Sigmoid colon (tissue), 4 donors: ENCODE results near the gene F2R.

ENCODE experiments used
- EP300 ChIP-seq, 4 donors: sonication (generic); formaldehyde crosslinking; IDR thresholded peaks; one replicate each; pipeline ENCODE4 v1.6.1; 2017; ENCODE audit warnings: antibody characterized with exemption in 4 of 4
- POLR2A ChIP-seq, 2 donors: fragments of 450-650 bp; IDR thresholded peaks; one replicate each; pipeline ENCODE4 v1.6.1; 2016; ENCODE audit warnings: antibody characterized with exemption in 2 of 2, mild to moderate bottlenecking in 2 of 2, moderate library complexity in 2 of 2
- POLR2AphosphoS5 ChIP-seq, 4 donors: sonication (generic); formaldehyde crosslinking; IDR thresholded peaks; one replicate each; pipeline ENCODE4 v1.6.1; 2017; ENCODE audit warnings: antibody characterized with exemption in 4 of 4
- TF ChIP-seq, protein P1 (sequence below), 4 experiments: fragments of 450-650 bp in 3 of 4; fragments of 200-600 bp in 1 of 4; IDR thresholded peaks; one replicate each; pipeline ENCODE4 v1.5.1; 2016 to 2019; ENCODE audit warnings: antibody characterized with exemption in 4 of 4, mild to moderate bottlenecking in 3 of 4, moderate library complexity in 2 of 4

GRCh38 chr5:76692651-76693050 is 23.3 kb upstream of the F2R start:
- no peak for TF ChIP-seq POLR2A (IDR thresholded peaks at IDR 0.05)
- TF ChIP-seq, protein P1, sequence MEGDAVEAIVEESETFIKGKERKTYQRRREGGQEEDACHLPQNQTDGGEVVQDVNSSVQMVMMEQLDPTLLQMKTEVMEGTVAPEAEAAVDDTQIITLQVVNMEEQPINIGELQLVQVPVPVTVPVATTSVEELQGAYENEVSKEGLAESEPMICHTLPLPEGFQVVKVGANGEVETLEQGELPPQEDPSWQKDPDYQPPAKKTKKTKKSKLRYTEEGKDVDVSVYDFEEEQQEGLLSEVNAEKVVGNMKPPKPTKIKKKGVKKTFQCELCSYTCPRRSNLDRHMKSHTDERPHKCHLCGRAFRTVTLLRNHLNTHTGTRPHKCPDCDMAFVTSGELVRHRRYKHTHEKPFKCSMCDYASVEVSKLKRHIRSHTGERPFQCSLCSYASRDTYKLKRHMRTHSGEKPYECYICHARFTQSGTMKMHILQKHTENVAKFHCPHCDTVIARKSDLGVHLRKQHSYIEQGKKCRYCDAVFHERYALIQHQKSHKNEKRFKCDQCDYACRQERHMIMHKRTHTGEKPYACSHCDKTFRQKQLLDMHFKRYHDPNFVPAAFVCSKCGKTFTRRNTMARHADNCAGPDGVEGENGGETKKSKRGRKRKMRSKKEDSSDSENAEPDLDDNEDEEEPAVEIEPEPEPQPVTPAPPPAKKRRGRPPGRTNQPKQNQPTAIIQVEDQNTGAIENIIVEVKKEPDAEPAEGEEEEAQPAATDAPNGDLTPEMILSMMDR (IDR thresholded peaks at IDR 0.05) = no peak
- TF ChIP-seq EP300 (IDR thresholded peaks at IDR 0.05) = no peak
- no peak for TF ChIP-seq POLR2AphosphoS5 (IDR thresholded peaks at IDR 0.05)
